Right hindlimb (tissue), 1 donor: ENCODE measurements around the gene COX6B2.

Experiments used
- DNase-seq: peaks from one replicate; pipeline ENCODE4 v3.0.0-alpha.2; 2018

COX6B2 gene

GRCh38 chr19:55311797-55312196, 42.7 kb downstream of the COX6B2 start:
- DNase-seq: no peak

- DNase-seq: no peak
These were observed 43.1 kb downstream of the COX6B2 start for GRCh38 chr19:55311397-55311796.

- DNase-seq: no peak
These were observed 44.0 kb downstream of the COX6B2 start for GRCh38 chr19:55310498-55310897.

GRCh38 chr19:55309448-55309847, 45.1 kb downstream of the COX6B2 start:
- DNase-seq: no peak

- no peak for DNase-seq
These were observed 46.2 kb downstream of the COX6B2 start for GRCh38 chr19:55308281-55308680.

GRCh38 chr19:55306712-55307111, 47.8 kb downstream of the COX6B2 start:
- DNase-seq: no peak

- peak; percentile 12 for DNase-seq
These were observed 48.4 kb downstream of the COX6B2 start for GRCh38 chr19:55305983-55306562.

- DNase-seq: peak; percentile 36
These were observed 49.0 kb downstream of the COX6B2 start for GRCh38 chr19:55305491-55305890.

- DNase-seq: peak; percentile 10
These were observed 49.5 kb downstream of the COX6B2 start for GRCh38 chr19:55304980-55305379.

- DNase-seq: peak; percentile 42
These were observed 50.1 kb downstream of the COX6B2 start for GRCh38 chr19:55304279-55304978.

GRCh38 chr19:55303477-55303876, 51.0 kb downstream of the COX6B2 start:
- peak; percentile 9 for DNase-seq

GRCh38 chr19:55302318-55302703, 52.2 kb downstream of the COX6B2 start:
- no peak for DNase-seq

- peak; percentile 93 for DNase-seq
These were observed 52.8 kb downstream of the COX6B2 start for GRCh38 chr19:55301459-55302317.

- peak; percentile 11 for DNase-seq
These were observed 53.5 kb downstream of the COX6B2 start for GRCh38 chr19:55300886-55301458.

- peak; percentile 12 for DNase-seq
These were observed 54.5 kb downstream of the COX6B2 start for GRCh38 chr19:55299991-55300390.
